ENCODE data around the gene PLET1. TPM values are rescaled to one million over a fixed set of nuclear protein-coding genes. Genes with fewer than 3 reads are reported as not detected.
A peak's percentile ranks its signal among the peaks of the same experiment; 100 is the strongest.

PLET1 gene
- total and polyA plus RNA-seq, 7 donors: 0.60 TPM; not detected in 6

GRCh38 chr11:112289588-112290492, 29.2 kb upstream of the PLET1 start:
- H3K36me3 ChIP-seq: no peaks in the 10 kb centered on the region
- H3K4me1 ChIP-seq: peaks cover 0 to 33% (median 29%) of the 10 kb centered on the region in 4 donors
- H3K27me3 ChIP-seq: no peaks in the 10 kb centered on the region
- intact Hi-C loops (cut with DNase I): loop anchor here (2.0 to 10.0 kb wide), 8 partner anchors 77 to 999 kb away; partner anchors contain the start of gene NCAM1
- TF ChIP-seq CTCF (IDR thresholded peaks at IDR 0.05) (peak; percentile 30 to 89 (median 74)), EP300 (IDR thresholded peaks at IDR 0.05) (no peak), POLR2AphosphoS5 (IDR thresholded peaks at IDR 0.05) (peak; percentile 24 to 80 (median 61)), POLR2A (IDR thresholded peaks at IDR 0.05) (peak in 1 of 2 donors; percentile 15)
- peak overlapping the region; percentile 80 to 91 (median 84) for H3K27ac ChIP-seq
- DNase-seq: peak; percentile 89
- H3K9me3 ChIP-seq: no peaks in the 10 kb centered on the region
- H3K4me3 ChIP-seq: peak overlapping the region; percentile 43 to 82 (median 64)
- WGBS, 2 donors: 4% methylated on average over 60 of the region's 60 CpGs

- 88 to 94% methylated on average over 3 of the region's 3 CpGs for WGBS, 2 donors
- Histone ChIP-seq H3K27ac (no peak overlapping the region), H3K4me3 (no peak overlapping the region), H3K4me1 (peaks cover 0 to 23% (median 14%) of the 10 kb centered on the region in 4 donors), H3K36me3 (no peaks in the 10 kb centered on the region), H3K9me3 (no peaks in the 10 kb centered on the region), H3K27me3 (no peaks in the 10 kb centered on the region)
- intact Hi-C loops (cut with DNase I): loop anchor here (5.0 kb wide), 1 partner anchor 164 kb away; no protein-coding TSS in a partner anchor
- DNase-seq: no peak
- no peak for TF ChIP-seq EP300 (IDR thresholded peaks at IDR 0.05)
These were observed 27.4 kb upstream of the PLET1 start for GRCh38 chr11:112288021-112288420.

GRCh38 chr11:112285841-112286311, 25.2 kb upstream of the PLET1 start:
- DNase-seq: no peak
- 91% methylated on average over 6 of the region's 6 CpGs for WGBS, 2 donors
- Histone ChIP-seq H3K36me3 (no peaks in the 10 kb centered on the region), H3K4me1 (peaks cover 0 to 12% (median 8%) of the 10 kb centered on the region in 4 donors), H3K27ac (no peak overlapping the region), H3K9me3 (no peaks in the 10 kb centered on the region), H3K27me3 (no peaks in the 10 kb centered on the region), H3K4me3 (no peak overlapping the region)
- TF ChIP-seq CTCF (IDR thresholded peaks at IDR 0.05): no peak
- no peak for TF ChIP-seq EP300 (IDR thresholded peaks at IDR 0.05)
- TF ChIP-seq POLR2A (IDR thresholded peaks at IDR 0.05): no peak
- no peak for TF ChIP-seq POLR2AphosphoS5 (IDR thresholded peaks at IDR 0.05)
- intact Hi-C loops (cut with DNase I): loop anchor here (5.0 kb wide), 1 partner anchor 166 kb away; no protein-coding TSS in a partner anchor

GRCh38 chr11:112281726-112282125, 21.1 kb upstream of the PLET1 start:
- TF ChIP-seq EP300 (IDR thresholded peaks at IDR 0.05) (no peak), POLR2A (IDR thresholded peaks at IDR 0.05) (no peak), POLR2AphosphoS5 (IDR thresholded peaks at IDR 0.05) (no peak), CTCF (IDR thresholded peaks at IDR 0.05) (no peak)
- intact Hi-C loops (cut with DNase I): no loop called here
- peaks cover 0 to 5% (median 3%) of the 10 kb centered on the region in 4 donors for H3K4me1 ChIP-seq
- no peak overlapping the region for H3K4me3 ChIP-seq
- H3K27me3 ChIP-seq: no peaks in the 10 kb centered on the region
- H3K27ac ChIP-seq: no peak overlapping the region
- no peaks in the 10 kb centered on the region for H3K9me3 ChIP-seq
- H3K36me3 ChIP-seq: no peaks in the 10 kb centered on the region
- DNase-seq: no peak
- 14 to 34% methylated on average over 4 of the region's 4 CpGs for WGBS, 2 donors
